HUES48 (cell line): ENCODE results near the gene IRF1.

Experiments
- H3K27ac ChIP-seq: one replicate; pipeline ENCODE4 v1.7.0; 2013; ENCODE audit warnings: low read depth, low read length, inconsistent platforms
- H3K27me3 ChIP-seq: 2 replicates; pipeline ENCODE4 v1.6.1; 2013; ENCODE audit warnings: mild to moderate bottlenecking, low read length; ENCODE audit not compliant: control insufficient read depth, insufficient read depth
- H3K36me3 ChIP-seq: 2 replicates; pipeline ENCODE4 v1.6.1; 2013; ENCODE audit warnings: low read length; ENCODE audit not compliant: control insufficient read depth, insufficient read depth
- H3K4me1 ChIP-seq: 2 replicates; pipeline ENCODE4 v1.6.1; 2013; ENCODE audit warnings: mild to moderate bottlenecking, low read length; ENCODE audit not compliant: control insufficient read depth, insufficient read depth
- H3K4me3 ChIP-seq: 2 replicates; pipeline ENCODE4 v1.5.1; 2013; ENCODE audit warnings: mild to moderate bottlenecking, low read depth, low read length
- H3K9ac ChIP-seq: 2 replicates; pipeline ENCODE4 v1.6.1; 2013; ENCODE audit warnings: mild to moderate bottlenecking, low read depth, low read length, moderate library complexity
- H3K9me3 ChIP-seq: 2 replicates; pipeline ENCODE4 v1.6.1; 2013; ENCODE audit warnings: low read length; ENCODE audit not compliant: control insufficient read depth, insufficient read depth

Gene IRF1

GRCh38 chr5:132492386-132493125, 2.0 kb upstream of the IRF1 start:
- peaks cover 40% of the 10 kb centered on the region for H3K27me3 ChIP-seq
- peaks cover 31% of the 10 kb centered on the region for H3K4me1 ChIP-seq
- peaks cover 4% of the 10 kb centered on the region; the same call in 1 of the 2 replicates for H3K36me3 ChIP-seq
- H3K9ac ChIP-seq, result no peak overlapping the region
- no peak overlapping the region for H3K4me3 ChIP-seq
- H3K27ac ChIP-seq, result no peak overlapping the region
- H3K9me3 ChIP-seq, result no peaks in the 10 kb centered on the region

GRCh38 chr5:132491368-132492364, 1.1 kb upstream of the IRF1 start:
- Histone ChIP-seq H3K9me3 (no peaks in the 10 kb centered on the region), H3K4me1 (peaks cover 26% of the 10 kb centered on the region), H3K27me3 (peaks cover 40% of the 10 kb centered on the region), H3K4me3 (peak overlapping the region; percentile 80), H3K36me3 (peaks cover 12% of the 10 kb centered on the region; the same call in 1 of the 2 replicates), H3K27ac (no peak overlapping the region), H3K9ac (peak overlapping the region; percentile 40; the same call in 1 of the 2 replicates)

DNA sequence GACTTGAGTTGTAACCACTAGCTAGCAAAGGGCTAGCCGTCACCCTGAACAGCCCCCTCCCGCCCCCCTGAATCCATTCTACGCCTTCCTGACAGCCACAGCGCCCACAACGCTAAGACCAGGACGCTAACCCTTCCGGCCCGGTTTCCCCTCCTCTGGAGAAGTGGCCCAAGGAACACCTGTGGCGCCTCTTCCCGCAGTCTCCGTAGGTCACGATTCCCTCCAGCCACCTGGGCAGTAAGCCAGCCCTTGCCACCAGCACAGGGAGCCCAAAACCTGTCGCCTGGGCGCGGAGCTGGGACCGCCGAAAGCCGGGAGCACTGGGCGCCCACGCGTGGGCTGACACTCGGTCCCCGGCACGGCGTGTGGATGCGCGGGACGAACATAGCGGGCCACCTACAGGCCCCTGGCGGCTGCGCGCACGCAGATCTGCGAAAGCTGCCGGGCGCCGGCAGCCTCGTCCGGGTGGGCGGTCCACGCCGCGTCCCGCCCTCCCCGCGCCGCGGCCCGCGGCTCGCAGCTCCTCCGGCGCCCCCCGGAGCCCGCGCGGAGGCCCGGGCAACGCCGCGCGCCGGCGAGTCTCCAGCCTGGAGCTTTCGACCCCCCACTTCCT, 596 bp downstream of the IRF1 start:
- peaks cover 20% of the 10 kb centered on the region for H3K4me1 ChIP-seq
- H3K27me3 ChIP-seq, result peaks cover 40% of the 10 kb centered on the region
- no peak overlapping the region; the same call in 1 of the 2 replicates for H3K9ac ChIP-seq
- H3K36me3 ChIP-seq, result peaks cover 28% of the 10 kb centered on the region
- H3K27ac ChIP-seq, result peak overlapping the region; percentile 68
- peak overlapping the region; percentile 80 for H3K4me3 ChIP-seq
- no peaks in the 10 kb centered on the region for H3K9me3 ChIP-seq

GRCh38 chr5:132489051-132489770, 1.4 kb downstream of the IRF1 start:
- peaks cover 19% of the 10 kb centered on the region; the same call in 1 of the 2 replicates for H3K4me1 ChIP-seq
- H3K36me3 ChIP-seq, result peaks cover 32% of the 10 kb centered on the region
- H3K9ac ChIP-seq, result no peak overlapping the region
- H3K9me3 ChIP-seq, result no peaks in the 10 kb centered on the region
- no peak overlapping the region for H3K27ac ChIP-seq
- H3K27me3 ChIP-seq, result peaks cover 38% of the 10 kb centered on the region
- peak overlapping the region; percentile 80 for H3K4me3 ChIP-seq

DNA sequence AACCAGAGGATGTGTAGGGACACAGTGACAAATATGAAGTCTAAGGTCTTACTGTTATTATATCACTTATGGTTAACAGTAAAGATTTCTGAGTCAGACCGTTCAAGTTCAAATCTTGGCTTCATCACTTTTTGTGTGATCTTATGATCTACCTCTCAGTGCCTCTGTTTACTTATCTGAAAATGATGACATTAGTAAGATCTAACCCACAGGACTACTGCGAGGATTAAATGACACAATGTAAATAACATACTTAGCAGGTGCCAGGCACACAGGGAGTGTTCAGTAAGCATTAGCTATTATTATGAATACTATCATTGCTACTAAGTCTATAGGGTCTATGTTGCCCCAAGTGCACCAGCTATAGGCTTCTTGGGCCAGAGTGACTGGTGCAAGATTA, 2.0 kb downstream of the IRF1 start:
- Histone ChIP-seq H3K36me3 (peaks cover 38% of the 10 kb centered on the region), H3K9me3 (no peaks in the 10 kb centered on the region), H3K4me3 (no peak overlapping the region), H3K9ac (no peak overlapping the region), H3K27me3 (peaks cover 34% of the 10 kb centered on the region), H3K4me1 (peaks cover 19% of the 10 kb centered on the region; the same call in 1 of the 2 replicates), H3K27ac (no peak overlapping the region)

- Histone ChIP-seq H3K36me3 (peaks cover 42% of the 10 kb centered on the region), H3K4me3 (no peak overlapping the region), H3K27me3 (peaks cover 28% of the 10 kb centered on the region), H3K27ac (no peak overlapping the region), H3K9ac (no peak overlapping the region), H3K4me1 (peaks cover 19% of the 10 kb centered on the region; the same call in 1 of the 2 replicates), H3K9me3 (no peaks in the 10 kb centered on the region)
Measured at GRCh38 chr5:132487841-132488555, 2.6 kb downstream of the IRF1 start.

DNA sequence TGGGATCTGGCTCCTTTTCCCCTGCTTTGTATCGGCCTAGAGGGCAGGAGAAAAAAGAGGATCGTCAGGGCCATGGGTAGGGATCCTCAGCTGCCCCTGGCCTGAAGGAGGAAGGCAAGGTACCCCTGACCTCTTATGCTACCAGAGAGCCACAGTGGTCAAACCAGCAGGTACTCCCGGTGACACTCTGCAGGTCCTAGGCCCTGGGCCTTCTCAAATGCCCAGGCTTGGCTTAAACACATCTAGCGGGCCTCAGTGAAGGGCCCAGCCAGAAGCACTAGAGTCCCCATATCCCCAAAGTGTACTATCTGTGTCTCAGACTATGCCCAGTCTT, 3.5 kb downstream of the IRF1 start:
- Histone ChIP-seq H3K36me3 (peaks cover 42% of the 10 kb centered on the region), H3K4me1 (peaks cover 16% of the 10 kb centered on the region; the same call in 1 of the 2 replicates), H3K27me3 (peaks cover 20% of the 10 kb centered on the region), H3K9me3 (no peaks in the 10 kb centered on the region), H3K9ac (no peak overlapping the region), H3K4me3 (no peak overlapping the region), H3K27ac (no peak overlapping the region)

GRCh38 chr5:132486318-132487094, 4.1 kb downstream of the IRF1 start:
- Histone ChIP-seq H3K9ac (no peak overlapping the region), H3K27ac (no peak overlapping the region), H3K36me3 (peaks cover 42% of the 10 kb centered on the region), H3K27me3 (peaks cover 15% of the 10 kb centered on the region), H3K4me3 (no peak overlapping the region), H3K9me3 (no peaks in the 10 kb centered on the region), H3K4me1 (peaks cover 11% of the 10 kb centered on the region; the same call in 1 of the 2 replicates)

DNA sequence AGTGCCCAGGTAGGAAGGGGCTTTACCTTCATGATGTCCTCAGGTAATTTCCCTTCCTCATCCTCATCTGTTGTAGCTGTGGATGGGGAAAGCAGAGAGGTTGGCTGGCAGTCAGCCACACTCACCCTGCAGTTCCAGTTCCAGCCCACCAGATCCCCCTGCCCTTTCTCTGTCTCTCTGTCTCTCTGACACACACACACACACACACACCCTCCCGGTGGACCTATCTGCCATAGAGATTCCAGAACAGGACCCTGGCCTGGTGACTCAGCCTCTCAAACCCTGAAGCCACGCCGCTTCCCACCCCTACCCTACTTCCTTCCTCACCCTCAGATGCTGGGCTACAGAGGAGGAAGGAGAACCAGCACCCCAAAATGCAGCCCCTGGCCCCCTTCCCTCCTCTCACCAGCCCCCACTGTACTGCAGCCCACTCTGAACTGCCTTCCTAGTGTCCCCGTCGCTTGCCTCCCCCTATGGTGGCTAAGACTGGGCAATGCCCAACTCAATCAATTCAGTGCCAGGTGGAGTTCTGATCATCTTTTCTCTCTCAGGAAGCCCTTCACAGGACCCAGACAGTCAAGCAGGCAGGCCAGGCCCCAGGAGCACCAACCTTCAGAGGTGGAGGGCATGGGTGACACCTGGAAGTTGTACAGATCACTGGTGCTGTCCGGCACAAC, 4.8 kb downstream of the IRF1 start:
- Histone ChIP-seq H3K36me3 (peaks cover 42% of the 10 kb centered on the region), H3K4me3 (no peak overlapping the region), H3K27ac (no peak overlapping the region)

More for the DNA sequence above, 4.8 kb downstream of the IRF1 start:
- H3K9me3 ChIP-seq, result no peaks in the 10 kb centered on the region
- peaks cover 12% of the 10 kb centered on the region for H3K27me3 ChIP-seq
- peaks cover 6% of the 10 kb centered on the region; the same call in 1 of the 2 replicates for H3K4me1 ChIP-seq
- H3K9ac ChIP-seq, result no peak overlapping the region
